HCT116 (cell line): ENCODE measurements around the gene ADAMTS13. TPM values are rescaled to one million over a fixed set of nuclear protein-coding genes. Genes with fewer than 3 reads are reported as not detected.

Experiments
- ATAC-seq: fragments of 200-7000 bp; cut with Tn5 transposase; 2 replicates; pipeline ENCODE4 v1.9.1; 2020; ENCODE audit warnings: mild to moderate bottlenecking, moderate library complexity
- BruUV-seq: library from RNA; stranded (reverse); fragments of 400-500 nt; replicated peaks from 2 replicates; lab custom pipeline; 2021; lab: Mats Ljungman, UMichigan
- CTCF ChIA-PET: fragments of 300-600 bp; sonication (Branson Sonifier 250); formaldehyde crosslinking; loops from one replicate; lab custom pipeline; 2021; ENCODE audit warnings: antibody characterized with exemption; lab: Charles Lee
- POLR2A ChIA-PET: fragments of 300-600, 350-600 bp; sonication (Branson Sonifier 250); formaldehyde crosslinking; loops from one replicate; lab custom pipeline; 2021; ENCODE audit warnings: antibody characterized with exemption; lab: Charles Lee
- RAD21 ChIA-PET, 2 experiments: fragments of 300-600 bp; sonication (Branson Sonifier 250); formaldehyde crosslinking; loops; one replicate each; lab custom pipeline; 2023; ENCODE audit warnings: low total read pairs in 2 of 2; ENCODE audit not compliant: uncharacterized antibody in 2 of 2, unreplicated experiment in 2 of 2, low non-redundant PET in 1 of 2; lab: Charles Lee
- DNase-seq: peaks from one replicate; pipeline ENCODE4 v3.0.0-alpha.2; 2010; ENCODE audit warnings: low read depth, low spot score
- H2AFZ ChIP-seq: fragments of 200-600 bp; shearing (Covaris generic), sonication (generic); 2 replicates; pipeline ENCODE4 v1.6.1; 2017; ENCODE audit warnings: low read depth, mixed run types, mixed read lengths, antibody characterized with exemption, low read length; ENCODE audit not compliant: poor library complexity, severe bottlenecking
- H3K27ac ChIP-seq: 2 replicates; pipeline ENCODE4 v1.5.1; 2012; ENCODE audit warnings: low read depth, low read length
- H3K27me3 ChIP-seq: fragments of 200-600 bp; sonication (generic); 2 replicates; pipeline ENCODE4 v1.6.1; 2016; ENCODE audit warnings: mixed run types, low read length, mixed read lengths; ENCODE audit not compliant: insufficient read depth
- H3K36me3 ChIP-seq, 2 experiments: fragments of 200-500 bp in 1 of 2; fragments of 200-600 bp in 1 of 2; sonication (Bioruptor generic) in 1 of 2; sonication (generic) in 1 of 2; 2 replicates each; pipeline versions ENCODE4 v1.5.1 to v1.6.1; 2014 to 2016; ENCODE audit warnings: low read length in 2 of 2, inconsistent platforms in 1 of 2, mixed read lengths in 1 of 2, mixed run types in 1 of 2; ENCODE audit not compliant: insufficient read depth in 2 of 2, control insufficient read depth in 1 of 2
- H3K4me1 ChIP-seq, 2 experiments: fragments of 200-600 bp in 1 of 2; sonication (generic) in 1 of 2; 2 replicates each; pipeline versions ENCODE4 v1.5.1 to v1.6.1; 2012 to 2017; ENCODE audit warnings: low read length in 2 of 2, inconsistent platforms in 1 of 2, mild to moderate bottlenecking in 1 of 2, mixed read lengths in 1 of 2, mixed run types in 1 of 2, moderate library complexity in 1 of 2; ENCODE audit not compliant: insufficient read depth in 2 of 2, control insufficient read depth in 1 of 2
- H3K4me2 ChIP-seq: fragments of 200-600 bp; sonication (generic); 2 replicates; pipeline ENCODE4 v1.6.1; 2017; ENCODE audit warnings: mixed run types, low read length, mixed read lengths
- H3K4me3 ChIP-seq, 2 experiments: fragments of 200-600 bp in 1 of 2; sonication (generic) in 1 of 2; replicated peaks in 1 of 2; 2 replicates each; pipeline ENCODE4 v1.5.1; 2011 to 2016; ENCODE audit warnings: low read length in 2 of 2, control low read depth in 1 of 2, low read depth in 1 of 2, mild to moderate bottlenecking in 1 of 2, mixed read lengths in 1 of 2, mixed run types in 1 of 2
- H3K79me2 ChIP-seq: fragments of 200-600 bp; sonication (generic); 2 replicates; pipeline ENCODE4 v1.6.1; 2017; ENCODE audit warnings: mild to moderate bottlenecking, mixed run types, low read length, moderate library complexity, mixed read lengths; ENCODE audit not compliant: insufficient read depth
- H3K9ac ChIP-seq: fragments of 200-600 bp; sonication (generic); 2 replicates; pipeline ENCODE4 v1.6.1; 2016; ENCODE audit warnings: low read length, mixed read lengths
- H3K9me2 ChIP-seq: fragments of 200-600 bp; sonication (generic), shearing (Covaris generic); 2 replicates; pipeline ENCODE4 v1.6.1; 2017; ENCODE audit warnings: mixed run types, mild to moderate bottlenecking, moderate library complexity; ENCODE audit not compliant: insufficient read depth
- H3K9me3 ChIP-seq, 2 experiments: fragments of 200-500 bp in 1 of 2; fragments of 200-600 bp in 1 of 2; sonication (Bioruptor generic) in 1 of 2; sonication (generic) in 1 of 2; 2 replicates each; pipeline ENCODE4 v1.6.1; 2014 to 2017; ENCODE audit warnings: low read length in 2 of 2, mixed read lengths in 2 of 2, inconsistent platforms in 1 of 2, low read depth in 1 of 2, mild to moderate bottlenecking in 1 of 2, mixed run types in 1 of 2, moderate library complexity in 1 of 2; ENCODE audit not compliant: control insufficient read depth in 1 of 2, insufficient read depth in 1 of 2
- H4K20me1 ChIP-seq: fragments of 200-600 bp; sonication (generic), shearing (Covaris generic); 2 replicates; pipeline ENCODE4 v1.6.1; 2017; ENCODE audit warnings: mixed run types, mild to moderate bottlenecking, moderate library complexity; ENCODE audit not compliant: insufficient read depth
- CBX3 ChIP-seq: IDR thresholded peaks from 2 replicates; pipeline ENCODE4 v1.6.1; 2012; ENCODE audit warnings: low read depth
- CEBPB ChIP-seq: IDR thresholded peaks from 2 replicates; pipeline ENCODE4 v1.6.1; 2012; ENCODE audit warnings: low read depth
- CTCF ChIP-seq, 3 experiments: fragments of 200-600 bp in 1 of 3; sonication (generic) in 1 of 3; IDR thresholded peaks in 2 of 3; conservative IDR thresholded peaks in 1 of 3; 2 replicates each; pipeline ENCODE4 v1.5.1; 2012 to 2017; ENCODE audit warnings: low read depth in 2 of 3, low read length in 2 of 3, antibody characterized with exemption in 1 of 3, borderline replicate concordance in 1 of 3, control low read depth in 1 of 3, mild to moderate bottlenecking in 1 of 3, mixed read lengths in 1 of 3, mixed run types in 1 of 3, moderate library complexity in 1 of 3; ENCODE audit not compliant: insufficient read depth in 1 of 3
- EGR1 ChIP-seq: IDR thresholded peaks from 2 replicates; pipeline ENCODE4 v1.6.1; 2012; ENCODE audit warnings: low read depth
- ELF1 ChIP-seq: IDR thresholded peaks from 2 replicates; pipeline ENCODE4 v1.6.1; 2012; ENCODE audit warnings: low read depth, borderline replicate concordance
- EZH2 ChIP-seq: fragments of 200-600 bp; sonication (generic); IDR thresholded peaks from 2 replicates; pipeline ENCODE4 v1.6.1; 2017; ENCODE audit warnings: antibody characterized with exemption, mixed run types
- EZH2phosphoT487 ChIP-seq: fragments of 200-600 bp; IDR thresholded peaks from 2 replicates; pipeline ENCODE4 v1.6.1; 2018; ENCODE audit warnings: antibody characterized with exemption, borderline replicate concordance
- FOSL1 ChIP-seq: IDR thresholded peaks from 2 replicates; pipeline ENCODE4 v1.6.1; 2012; ENCODE audit warnings: low read depth
- MAX ChIP-seq: IDR thresholded peaks from 2 replicates; pipeline ENCODE4 v1.6.1; 2012
- RAD21 ChIP-seq: IDR thresholded peaks from 2 replicates; pipeline ENCODE4 v1.6.1; 2012; ENCODE audit warnings: low read depth, mild to moderate bottlenecking
- SP1 ChIP-seq: IDR thresholded peaks from 2 replicates; pipeline ENCODE4 v1.6.1; 2012; ENCODE audit warnings: low read depth
- SRF ChIP-seq: IDR thresholded peaks from 2 replicates; pipeline ENCODE4 v1.6.1; 2012; ENCODE audit warnings: low read depth
- TCF7L2 ChIP-seq: IDR thresholded peaks from 2 replicates; pipeline ENCODE4 v1.7.0; 2011; ENCODE audit warnings: borderline replicate concordance, inconsistent platforms; ENCODE audit not compliant: insufficient read depth, insufficient read length; ENCODE audit errors: extremely low read depth
- YY1 ChIP-seq: IDR thresholded peaks from 2 replicates; pipeline ENCODE4 v1.6.1; 2011; ENCODE audit warnings: low read length, low read depth, moderate library complexity, mild to moderate bottlenecking; ENCODE audit not compliant: insufficient replicate concordance; ENCODE audit errors: extremely low read depth
- ZNF274 ChIP-seq: fragments of 200-500 bp; sonication (Bioruptor generic); IDR thresholded peaks from 2 replicates; pipeline ENCODE4 v1.6.1; 2014; ENCODE audit warnings: mild to moderate bottlenecking, low read depth, low read length, inconsistent platforms
- intact Hi-C: fragments of 100-400 bp; cut with micrococcal nuclease; formaldehyde crosslinking; loops from 2 replicates; pipeline ENCODE4 v1.10.0; 2022
- total RNA-seq: library from RNA; stranded (reverse); gene quantifications from one replicate; pipeline ENCODE4 v1.2.1, GENCODE V29; 2021; ENCODE audit not compliant: unreplicated experiment

The ADAMTS13 gene
- total RNA-seq, 1 experiment from 2014 or later = 9.2 TPM

GRCh38 chr9:133465984-133466383 lies 43.8 kb downstream of the ADAMTS13 start:
- Histone ChIP-seq H3K4me1 (peaks cover under 1 to 2% of the 10 kb centered on the region in 2 experiments; a peak in 2 of 4 replicates), H3K4me2 (no peak overlapping the region), H3K9ac (no peak overlapping the region), H3K9me2 (no peaks in the 10 kb centered on the region), H3K36me3 (no peaks in the 10 kb centered on the region), H3K9me3 (no peaks in the 10 kb centered on the region), H3K27me3 (no peaks in the 10 kb centered on the region), H3K27ac (no peak overlapping the region), H2AFZ (no peak overlapping the region), H3K79me2 (no peaks in the 10 kb centered on the region), H4K20me1 (no peaks in the 10 kb centered on the region), H3K4me3 (no peak overlapping the region)
- CTCF ChIA-PET = no interaction called here
- no peak for DNase-seq
- BruUV-seq = no TSS peak
- POLR2A ChIA-PET = no interaction called here
- ATAC-seq = no peak
- intact Hi-C loops = no loop called here
- RAD21 ChIA-PET = no interaction called here
- TF ChIP-seq ELF1 (no peak), SRF (no peak), CBX3 (no peak), TCF7L2 (no peak), ZNF274 (no peak), EGR1 (no peak), CTCF (IDR thresholded peaks at IDR 0.05 in 2 of 3, conservative IDR thresholded peaks at IDR 0.05 in 1 of 3; ENCODE audit: borderline replicate concordance in 1 of 3, insufficient read depth in 1 of 3, low read depth in 2 of 3, low read length in 2 of 3) (no peak), SP1 (no peak), RAD21 (no peak)

- Histone ChIP-seq H3K27ac (no peak overlapping the region), H4K20me1 (no peaks in the 10 kb centered on the region), H3K4me1 (no peaks in the 10 kb centered on the region), H2AFZ (no peak overlapping the region), H3K27me3 (no peaks in the 10 kb centered on the region), H3K9me2 (no peaks in the 10 kb centered on the region), H3K79me2 (no peaks in the 10 kb centered on the region), H3K4me2 (no peak overlapping the region), H3K9me3 (no peaks in the 10 kb centered on the region), H3K9ac (no peak overlapping the region), H3K36me3 (no peaks in the 10 kb centered on the region), H3K4me3 (no peak overlapping the region)
- BruUV-seq = no TSS peak
- ATAC-seq (no peak), DNase-seq (no peak)
- ChIA-PET POLR2A (no interaction called here), CTCF (no interaction called here), RAD21 (no interaction called here)
- TF ChIP-seq SP1 (no peak), SRF (no peak), CTCF (IDR thresholded peaks at IDR 0.05 in 2 of 3, conservative IDR thresholded peaks at IDR 0.05 in 1 of 3; ENCODE audit: borderline replicate concordance in 1 of 3, insufficient read depth in 1 of 3, low read depth in 2 of 3, low read length in 2 of 3) (no peak), EZH2 (no peak), CEBPB (no peak), EZH2phosphoT487 (no peak), ZNF274 (no peak), ELF1 (no peak), FOSL1 (no peak), YY1 (no peak), MAX (no peak)
- intact Hi-C loops = no loop called here
Observed at GRCh38 chr9:133467101-133467500, 44.9 kb downstream of the ADAMTS13 start.
